OCI-LY1 (cell line): ENCODE measurements around the gene RMND5A.

Source experiments
- H2AFZ ChIP-seq: fragments of 200-600 bp; sonication (generic), shearing (Covaris generic); 2 replicates; pipeline ENCODE4 v1.6.0; 2014; ENCODE audit warnings: antibody characterized with exemption, mild to moderate bottlenecking, low read length
- H3F3A ChIP-seq: fragments of 200-600 bp; sonication (generic), shearing (Covaris generic); 2 replicates; pipeline ENCODE4 v1.6.0; 2014; ENCODE audit warnings: mild to moderate bottlenecking, antibody characterized with exemption, low read length, moderate library complexity; ENCODE audit not compliant: insufficient read depth
- H3K27ac ChIP-seq: fragments of 200-600 bp; sonication (generic); 2 replicates; pipeline ENCODE4 v1.5.1; 2014; ENCODE audit warnings: low read length, mixed run types, mild to moderate bottlenecking, low read depth; ENCODE audit not compliant: poor library complexity, severe bottlenecking
- H3K27me3 ChIP-seq: fragments of 200-600 bp; sonication (generic); 2 replicates; pipeline ENCODE4 v1.6.0; 2014; ENCODE audit warnings: antibody characterized with exemption, mild to moderate bottlenecking, low read length, moderate library complexity; ENCODE audit not compliant: insufficient read depth
- H3K36me3 ChIP-seq: fragments of 200-600 bp; sonication (generic); 2 replicates; pipeline ENCODE4 v1.6.1; 2014; ENCODE audit warnings: mild to moderate bottlenecking, antibody characterized with exemption, low read length, moderate library complexity, mixed read lengths; ENCODE audit not compliant: insufficient read depth
- H3K4me1 ChIP-seq: fragments of 200-600 bp; sonication (generic); 2 replicates; pipeline ENCODE4 v1.5.1; 2014; ENCODE audit warnings: mild to moderate bottlenecking, low read length, moderate library complexity; ENCODE audit not compliant: insufficient read depth, severe bottlenecking
- H3K4me2 ChIP-seq: fragments of 200-600 bp; sonication (generic), shearing (Covaris generic); 2 replicates; pipeline ENCODE4 v1.6.1; 2014; ENCODE audit warnings: low read length
- H3K4me3 ChIP-seq: fragments of 200-600 bp; sonication (generic); 2 replicates; pipeline ENCODE4 v1.5.1; 2014; ENCODE audit warnings: low read length, low read depth, mild to moderate bottlenecking, mixed read lengths; ENCODE audit not compliant: poor library complexity, severe bottlenecking
- H3K79me2 ChIP-seq: fragments of 200-600 bp; shearing (Covaris generic); 2 replicates; pipeline ENCODE4 v1.6.1; 2016; ENCODE audit warnings: mixed run types, low read length, mixed read lengths; ENCODE audit not compliant: insufficient read depth
- H3K9ac ChIP-seq: fragments of 200-600 bp; sonication (generic), shearing (Covaris generic); 2 replicates; pipeline ENCODE4 v1.6.1; 2014; ENCODE audit warnings: mild to moderate bottlenecking, low read length, mixed read lengths
- H3K9me2 ChIP-seq: fragments of 200-600 bp; sonication (generic), shearing (Covaris generic); 2 replicates; pipeline ENCODE4 v1.6.1; 2014; ENCODE audit warnings: low read depth, mild to moderate bottlenecking, low read length, mixed read lengths
- H3K9me3 ChIP-seq: fragments of 200-600 bp; shearing (Covaris generic); 2 replicates; pipeline ENCODE4 v1.6.1; 2014; ENCODE audit warnings: low read length, mixed read lengths
- H4K20me1 ChIP-seq: fragments of 200-600 bp; sonication (generic), shearing (Covaris generic); 2 replicates; pipeline ENCODE4 v1.6.0; 2016; ENCODE audit warnings: mild to moderate bottlenecking, low read length; ENCODE audit not compliant: insufficient read depth
- CTCF ChIP-seq: fragments of 200-600 bp; sonication (generic), shearing (Covaris generic); IDR thresholded peaks from 2 replicates; pipeline ENCODE4 v1.5.1; 2017; ENCODE audit warnings: mild to moderate bottlenecking, antibody characterized with exemption, low read length, moderate library complexity, mixed read lengths
- EZH2 ChIP-seq: fragments of 200-600 bp; sonication (generic), shearing (Covaris generic); IDR thresholded peaks from 2 replicates; pipeline ENCODE4 v1.8.0; 2017; ENCODE audit warnings: borderline replicate concordance, mixed run types, mild to moderate bottlenecking, antibody characterized with exemption, low read length, moderate library complexity, mixed read lengths

RMND5A gene

GRCh38 chr2:86675511-86676015 lies 44.5 kb upstream of the RMND5A start:
- H3K4me1 ChIP-seq = no peaks in the 10 kb centered on the region
- H3K27me3 ChIP-seq = no peaks in the 10 kb centered on the region
- H3K27ac ChIP-seq = no peak overlapping the region
- H4K20me1 ChIP-seq = no peaks in the 10 kb centered on the region
- H3K4me3 ChIP-seq = no peak overlapping the region
- H3K9ac ChIP-seq = no peak overlapping the region
- H3K9me2 ChIP-seq = no peaks in the 10 kb centered on the region
- no peaks in the 10 kb centered on the region for H3K36me3 ChIP-seq
- H3K9me3 ChIP-seq = no peaks in the 10 kb centered on the region
- TF ChIP-seq CTCF (peak; percentile 62), EZH2 (no peak)
- H2AFZ ChIP-seq = no peak overlapping the region
- no peak overlapping the region for H3K4me2 ChIP-seq
- no peaks in the 10 kb centered on the region for H3F3A ChIP-seq
- no peaks in the 10 kb centered on the region for H3K79me2 ChIP-seq

GRCh38 chr2:86677816-86678215 lies 42.3 kb upstream of the RMND5A start:
- Histone ChIP-seq H3K4me2 (no peak overlapping the region), H3K9me2 (no peaks in the 10 kb centered on the region), H3K27ac (no peak overlapping the region), H3K4me3 (no peak overlapping the region), H4K20me1 (no peaks in the 10 kb centered on the region), H3K4me1 (no peaks in the 10 kb centered on the region), H3K9me3 (no peaks in the 10 kb centered on the region), H3K79me2 (no peaks in the 10 kb centered on the region), H3K36me3 (no peaks in the 10 kb centered on the region), H3K27me3 (no peaks in the 10 kb centered on the region), H3K9ac (no peak overlapping the region), H3F3A (no peaks in the 10 kb centered on the region), H2AFZ (no peak overlapping the region)
- TF ChIP-seq CTCF = no peak
- no peak for TF ChIP-seq EZH2

GRCh38 chr2:86679036-86679435 lies 41.1 kb upstream of the RMND5A start:
- H3K9me2 ChIP-seq = no peaks in the 10 kb centered on the region
- no peaks in the 10 kb centered on the region for H3K36me3 ChIP-seq
- H3K4me2 ChIP-seq = no peak overlapping the region
- H3K4me3 ChIP-seq = no peak overlapping the region
- H3K79me2 ChIP-seq = no peaks in the 10 kb centered on the region
- TF ChIP-seq EZH2 (no peak), CTCF (no peak)
- H4K20me1 ChIP-seq = no peaks in the 10 kb centered on the region
- H3K9ac ChIP-seq = no peak overlapping the region
- H3K9me3 ChIP-seq = no peaks in the 10 kb centered on the region
- no peaks in the 10 kb centered on the region for H3K27me3 ChIP-seq
- no peaks in the 10 kb centered on the region for H3F3A ChIP-seq
- H3K27ac ChIP-seq = no peak overlapping the region
- H3K4me1 ChIP-seq = no peaks in the 10 kb centered on the region
- H2AFZ ChIP-seq = no peak overlapping the region
